GM10248 (cell line): ENCODE results near the gene ACSL6.

ENCODE experiments used
- CTCF ChIA-PET: fragments of 300-600 bp; sonication (Branson Sonifier 250); formaldehyde crosslinking; extraction: SDS; loops from one replicate; lab custom pipeline; 2021; ENCODE audit warnings: antibody characterized with exemption; lab: Yijun Ruan, JAX
- POLR2A ChIA-PET: fragments of 350-650 bp; sonication (Branson Sonifier 250); formaldehyde crosslinking; extraction: SDS; loops from one replicate; lab custom pipeline; 2020; ENCODE audit warnings: antibody characterized with exemption; lab: Yijun Ruan, JAX
- DNase-seq: peaks from one replicate; pipeline ENCODE4 v3.0.0; 2012; ENCODE audit errors: extremely low spot score
- TF ChIP-seq, protein P1 (sequence below): IDR thresholded peaks from 2 replicates; pipeline ENCODE4 v1.5.1; 2012; ENCODE audit warnings: mild to moderate bottlenecking, low read depth; ENCODE audit errors: extremely low read depth, missing control alignments, control extremely low read depth

Gene ACSL6

DNA sequence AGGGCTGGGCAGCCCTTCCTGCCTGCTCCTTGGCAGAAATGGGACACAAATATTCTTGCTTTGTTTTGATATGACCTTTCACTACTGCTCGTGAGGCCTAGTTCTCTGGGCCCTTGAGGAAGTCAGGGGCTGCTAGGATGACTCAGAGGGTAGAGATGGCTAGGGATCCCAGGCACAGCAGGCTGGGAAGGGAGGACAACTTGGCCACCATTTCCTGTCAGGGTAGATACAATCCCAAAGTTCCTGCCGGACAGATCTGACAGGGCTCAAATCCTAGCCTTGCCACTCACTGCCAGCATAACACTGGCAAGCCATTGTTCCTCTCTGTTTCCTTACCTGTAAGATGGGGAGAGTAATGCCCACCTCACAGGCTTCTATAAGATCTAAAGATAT, 34.2 kb downstream of the ACSL6 start:
- no peak for DNase-seq
- ChIA-PET CTCF (interaction anchor here (1.0 kb wide), 1 partner anchor 11 kb away, joined by 3 read pairs; no protein-coding TSS in a partner anchor), POLR2A (no interaction called here)
- TF ChIP-seq, protein P1, sequence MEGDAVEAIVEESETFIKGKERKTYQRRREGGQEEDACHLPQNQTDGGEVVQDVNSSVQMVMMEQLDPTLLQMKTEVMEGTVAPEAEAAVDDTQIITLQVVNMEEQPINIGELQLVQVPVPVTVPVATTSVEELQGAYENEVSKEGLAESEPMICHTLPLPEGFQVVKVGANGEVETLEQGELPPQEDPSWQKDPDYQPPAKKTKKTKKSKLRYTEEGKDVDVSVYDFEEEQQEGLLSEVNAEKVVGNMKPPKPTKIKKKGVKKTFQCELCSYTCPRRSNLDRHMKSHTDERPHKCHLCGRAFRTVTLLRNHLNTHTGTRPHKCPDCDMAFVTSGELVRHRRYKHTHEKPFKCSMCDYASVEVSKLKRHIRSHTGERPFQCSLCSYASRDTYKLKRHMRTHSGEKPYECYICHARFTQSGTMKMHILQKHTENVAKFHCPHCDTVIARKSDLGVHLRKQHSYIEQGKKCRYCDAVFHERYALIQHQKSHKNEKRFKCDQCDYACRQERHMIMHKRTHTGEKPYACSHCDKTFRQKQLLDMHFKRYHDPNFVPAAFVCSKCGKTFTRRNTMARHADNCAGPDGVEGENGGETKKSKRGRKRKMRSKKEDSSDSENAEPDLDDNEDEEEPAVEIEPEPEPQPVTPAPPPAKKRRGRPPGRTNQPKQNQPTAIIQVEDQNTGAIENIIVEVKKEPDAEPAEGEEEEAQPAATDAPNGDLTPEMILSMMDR, result no peak

DNA sequence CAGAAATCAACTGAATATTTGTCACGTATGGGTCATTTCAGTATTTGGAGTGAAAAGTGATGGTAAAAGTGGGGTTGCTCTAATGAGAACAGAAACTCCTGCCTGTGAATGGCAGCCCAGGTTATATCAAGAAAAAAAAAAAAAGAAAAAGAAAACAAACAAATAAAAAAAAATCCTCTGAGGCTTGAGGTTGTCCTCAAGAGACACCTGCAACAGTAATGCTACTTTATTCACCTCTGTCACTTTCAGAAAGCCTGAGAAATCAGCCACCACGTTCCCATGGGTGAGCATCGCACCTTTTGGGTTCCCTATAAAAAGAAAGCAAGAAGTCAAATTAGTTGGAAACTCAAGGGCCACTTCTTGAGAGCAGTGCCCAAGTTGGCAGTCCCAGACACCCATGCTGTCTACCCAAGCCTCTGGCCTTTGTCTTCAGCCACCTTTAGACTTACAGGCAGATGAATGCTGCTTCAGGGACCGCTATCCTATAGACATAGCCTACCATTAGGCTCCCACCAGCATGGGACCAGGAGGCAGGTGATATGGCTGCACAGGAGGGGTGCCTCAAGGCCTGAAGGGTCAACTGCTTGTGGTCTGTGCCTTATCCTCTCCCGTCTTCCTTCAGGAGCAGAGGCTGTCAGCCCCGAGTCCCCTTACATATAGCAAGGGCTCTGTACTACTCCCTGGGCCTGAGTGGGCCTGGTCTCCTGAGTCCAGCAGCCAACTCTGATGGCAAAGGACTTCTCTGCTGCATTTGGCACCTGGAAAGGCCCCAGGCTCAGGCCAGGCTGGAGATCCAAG, 34.8 kb downstream of the ACSL6 start:
- no peak for DNase-seq
- TF ChIP-seq, protein P1, result no peak
- POLR2A ChIA-PET, result no interaction called here
- CTCF ChIA-PET, result no interaction called here

- TF ChIP-seq, protein P1, result no peak
- DNase-seq, result no peak
- POLR2A ChIA-PET, result no interaction called here
- CTCF ChIA-PET, result no interaction called here
These were observed 36.3 kb downstream of the ACSL6 start for GRCh38 chr5:131974956-131975726.

GRCh38 chr5:131974622-131974955, 36.9 kb downstream of the ACSL6 start:
- POLR2A ChIA-PET, result no interaction called here
- DNase-seq, result no peak
- CTCF ChIA-PET, result no interaction called here
- TF ChIP-seq, protein P1, result no peak

DNA sequence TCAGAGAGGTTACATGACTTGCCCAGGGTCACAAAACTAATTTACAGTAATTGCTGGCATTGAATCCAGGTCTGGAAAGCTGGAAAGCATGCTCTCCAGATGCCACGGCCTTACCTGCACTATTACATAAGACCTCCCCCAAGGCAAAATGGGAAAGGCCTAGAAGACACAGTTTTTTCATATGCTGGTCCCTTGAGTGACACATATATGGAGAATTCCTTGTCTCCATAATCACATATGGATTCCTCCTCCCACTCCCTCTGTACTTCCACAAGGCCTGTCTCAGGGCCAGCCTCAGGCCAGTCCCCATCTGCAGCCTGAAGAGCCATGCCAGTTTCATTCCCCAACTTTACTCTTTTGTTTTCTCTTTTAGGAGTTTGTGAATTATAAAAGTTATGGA, 37.4 kb downstream of the ACSL6 start:
- TF ChIP-seq, protein P1, result no peak
- CTCF ChIA-PET, result interaction anchor here (2.4 kb wide), 1 partner anchor 34 kb away, joined by 5 read pairs; no protein-coding TSS in a partner anchor
- POLR2A ChIA-PET, result no interaction called here
- no peak for DNase-seq

- CTCF ChIA-PET, result interaction anchor here (2.4 kb wide), 1 partner anchor 35 kb away, joined by 5 read pairs; no protein-coding TSS in a partner anchor
- TF ChIP-seq, protein P1, result no peak
- DNase-seq, result no peak
- POLR2A ChIA-PET, result no interaction called here
These were observed 38.3 kb downstream of the ACSL6 start for GRCh38 chr5:131973089-131973712.
